HepG2 (cell line): ENCODE measurements around the gene STIP1. TPM values are rescaled to one million over a fixed set of nuclear protein-coding genes. Genes with fewer than 3 reads are reported as not detected.

ENCODE experiments used
- ATAC-seq: fragments of 200-7000 bp; cut with Tn5 transposase; 3 replicates; pipeline ENCODE4 v1.9.1; 2020; ENCODE audit warnings: mild to moderate bottlenecking, moderate library complexity
- BruUV-seq: library from RNA; stranded (reverse); fragments of 400-500 nt; replicated peaks from 2 replicates; lab custom pipeline; 2021; lab: Mats Ljungman, UMichigan
- CTCF ChIA-PET: fragments of 300-600 bp; formaldehyde crosslinking; extraction: SDS; loops from one replicate; lab custom pipeline; 2021; ENCODE audit warnings: low total read pairs, inconsistent platforms, low intra/inter-chr PET ratio; lab: Yijun Ruan, JAX
- POLR2A ChIA-PET: fragments of 350-600 bp; sonication (Branson Sonifier 250); formaldehyde crosslinking; loops from one replicate; lab custom pipeline; 2020; ENCODE audit warnings: antibody characterized with exemption, inconsistent platforms; lab: Yijun Ruan, JAX
- DNase-seq: peaks from one replicate; pipeline ENCODE4 v3.0.0-alpha.2; 2015; ENCODE audit warnings: low spot score
- FAIRE-seq: peaks from 3 replicates; lab custom pipeline; 2011; peaks lifted over from hg19 to GRCh38; lab: Jason Lieb, UNC
- H2AFZ ChIP-seq: one replicate; pipeline ENCODE4 v1.6.1; 2011; ENCODE audit warnings: low read length, inconsistent platforms
- H3K27ac ChIP-seq: fragments of 300-600 bp; 3 replicates; pipeline ENCODE4 v1.8.0; 2011; ENCODE audit warnings: mixed run types, mild to moderate bottlenecking, mixed read lengths, low read length, inconsistent platforms; ENCODE audit not compliant: insufficient read depth; ENCODE audit errors: extremely low read length
- H3K27me3 ChIP-seq, 2 experiments: fragments of 200-600 bp in 1 of 2; 2 replicates in 1 of 2; 3 replicates in 1 of 2; pipeline versions ENCODE4 v1.6.0 to v1.8.0; 2011; ENCODE audit warnings: low read length in 2 of 2, mild to moderate bottlenecking in 2 of 2, moderate library complexity in 2 of 2, inconsistent platforms in 1 of 2; ENCODE audit not compliant: insufficient read depth in 2 of 2, control insufficient read depth in 1 of 2
- H3K36me3 ChIP-seq, 2 experiments: fragments of 200-600 bp in 1 of 2; replicated peaks in 1 of 2; 2 replicates in 1 of 2; 3 replicates in 1 of 2; pipeline versions ENCODE4 v1.5.1 to v1.8.0; 2011; ENCODE audit warnings: low read length in 2 of 2, inconsistent platforms in 1 of 2; ENCODE audit not compliant: insufficient read depth in 2 of 2, control insufficient read depth in 1 of 2
- H3K4me1 ChIP-seq: 2 replicates; pipeline ENCODE4 v1.5.1; 2012; ENCODE audit warnings: low read length, inconsistent platforms; ENCODE audit not compliant: insufficient read depth
- H3K4me2 ChIP-seq: 2 replicates; pipeline ENCODE4 v1.6.0; 2011; ENCODE audit warnings: low read depth, low read length, inconsistent platforms
- H3K4me3 ChIP-seq, 3 experiments: fragments of 200-600 bp in 1 of 3; sonication (generic), shearing (Covaris generic) in 1 of 3; replicated peaks in 1 of 3; 2 replicates each; pipeline ENCODE4 v1.5.1; 2011 to 2016; ENCODE audit warnings: low read length in 3 of 3, inconsistent platforms in 2 of 3, low read depth in 2 of 3, mild to moderate bottlenecking in 2 of 3, control low read depth in 1 of 3, mixed read lengths in 1 of 3; ENCODE audit not compliant: insufficient read depth in 1 of 3
- H3K79me2 ChIP-seq: one replicate; pipeline ENCODE4 v1.6.1; 2011; ENCODE audit warnings: low read length, inconsistent platforms; ENCODE audit not compliant: insufficient read depth
- H3K9ac ChIP-seq: 2 replicates; pipeline ENCODE4 v1.6.0; 2011; ENCODE audit warnings: mild to moderate bottlenecking, low read depth, low read length, inconsistent platforms; ENCODE audit not compliant: insufficient read depth
- H3K9me3 ChIP-seq: 2 replicates; pipeline ENCODE4 v1.5.1; 2012; ENCODE audit warnings: mild to moderate bottlenecking, low read length
- H4K20me1 ChIP-seq: 2 replicates; pipeline ENCODE4 v1.6.0; 2011; ENCODE audit warnings: inconsistent platforms, mild to moderate bottlenecking, low read length, moderate library complexity; ENCODE audit not compliant: insufficient read depth
- CAMTA2 ChIP-seq: sonication (generic); formaldehyde crosslinking; IDR thresholded peaks from 2 replicates; pipeline ENCODE4 v1.4.0; 2020; ENCODE audit warnings: mild to moderate bottlenecking, missing genetic modification reagents, borderline replicate concordance
- FOXM1 ChIP-seq: sonication (generic); formaldehyde crosslinking; IDR thresholded peaks from 2 replicates; pipeline ENCODE4 v1.5.0; 2020; ENCODE audit warnings: missing genetic modification reagents
- KAT8 ChIP-seq: IDR thresholded peaks from 2 replicates; pipeline ENCODE4 v1.6.1; 2016; ENCODE audit warnings: missing genetic modification reagents, missing compliant biosample characterization
- MIER2 ChIP-seq: IDR thresholded peaks from 2 replicates; pipeline ENCODE4 v1.6.1; 2016; ENCODE audit warnings: missing biosample characterization, missing genetic modification reagents
- POLR2G ChIP-seq: fragments of 200-400 bp; formaldehyde crosslinking; IDR thresholded peaks from 2 replicates; pipeline ENCODE4 v1.6.1; 2018; ENCODE audit warnings: mild to moderate bottlenecking, low read depth, low read length, moderate library complexity
- ZFAT ChIP-seq: sonication (generic); formaldehyde crosslinking; conservative IDR thresholded peaks from 2 replicates; pipeline ENCODE4 v1.8.1; 2023; ENCODE audit warnings: missing genetic modification reagents, inconsistent platforms
- ZMYM3 ChIP-seq: sonication (generic); formaldehyde crosslinking; IDR thresholded peaks from 2 replicates; pipeline ENCODE4 v1.5.1; 2020; ENCODE audit warnings: mild to moderate bottlenecking, missing genetic modification reagents
- ZNF792 ChIP-seq: IDR thresholded peaks from 2 replicates; pipeline ENCODE4 v1.6.1; 2016
- ZSCAN9 ChIP-seq: IDR thresholded peaks from 2 replicates; pipeline ENCODE4 v1.6.1; 2016; ENCODE audit warnings: borderline replicate concordance
- WGBS: methylation state at CpG from one replicate; pipeline ENCODE4 v1.1.6; 2017; ENCODE audit warnings: low lambda C conversion rate; 5-methylcytosine and 5-hydroxymethylcytosine counted together
- in situ Hi-C: cut with HindIII; loops from 2 replicates; pipeline ENCODE4 v1.10.0; 2017; ENCODE audit warnings: low pct_unique_long_range_greater_than_20kb; ENCODE audit not compliant: extremely low pct_ligation_motif_present
- intact Hi-C: fragments of 100-400 bp; cut with micrococcal nuclease; formaldehyde crosslinking; loops from one replicate; pipeline ENCODE4 v1.10.0; 2022; ENCODE audit not compliant: unreplicated experiment
- polyA plus RNA-seq, 8 experiments: library from polyadenylated mRNA; depleted of rRNA in 3 of 8; stranded (reverse) in 7 of 8; unstranded in 1 of 8; fragments of >200 nt; fragmentation: Illumina TruSeq in 4 of 8; extraction: Trizol in 4 of 8; gene quantifications; 2 replicates each; pipeline versions ENCODE4 v1.2.1 to v1.2.3, GENCODE V29; 2011 to 2016; ENCODE audit warnings: low read depth in 4 of 8, missing spikeins in 1 of 8, mixed read lengths in 1 of 8; ENCODE audit not compliant: insufficient read depth in 1 of 8
- total RNA-seq, 5 experiments: library from RNA; depleted of rRNA; stranded (reverse); fragments of >200 nt; fragmentation: Illumina TruSeq; extraction: Trizol; gene quantifications; 2 replicates each; pipeline ENCODE4 v1.2.3, GENCODE V29; 2016; ENCODE audit warnings: low read depth in 1 of 5
- TF ChIP-seq, protein P1 (sequence below), 2 experiments: sonication (generic) in 1 of 2; formaldehyde crosslinking in 1 of 2; IDR thresholded peaks; 2 replicates each; pipeline versions ENCODE4 v1.4.0 to v1.6.1; 2018 to 2020; ENCODE audit warnings: missing genetic modification reagents in 2 of 2, borderline replicate concordance in 1 of 2, low read depth in 1 of 2, mild to moderate bottlenecking in 1 of 2, missing biosample characterization in 1 of 2
- TF ChIP-seq, protein P2 (sequence below): IDR thresholded peaks from 2 replicates; pipeline ENCODE4 v1.6.1; 2016; ENCODE audit warnings: missing biosample characterization, missing genetic modification reagents, low read depth
- TF ChIP-seq, protein P3 (sequence below): sonication (generic); formaldehyde crosslinking; IDR thresholded peaks from 2 replicates; pipeline ENCODE4 v1.5.0; 2020; ENCODE audit warnings: missing genetic modification reagents, mild to moderate bottlenecking, borderline replicate concordance

STIP1 gene
- total and polyA plus RNA-seq, 2 of the 13 experiments (the other 11 are each of a cell fraction or from before 2014, with no cell fraction given), result 81.1 to 217 TPM

DNA sequence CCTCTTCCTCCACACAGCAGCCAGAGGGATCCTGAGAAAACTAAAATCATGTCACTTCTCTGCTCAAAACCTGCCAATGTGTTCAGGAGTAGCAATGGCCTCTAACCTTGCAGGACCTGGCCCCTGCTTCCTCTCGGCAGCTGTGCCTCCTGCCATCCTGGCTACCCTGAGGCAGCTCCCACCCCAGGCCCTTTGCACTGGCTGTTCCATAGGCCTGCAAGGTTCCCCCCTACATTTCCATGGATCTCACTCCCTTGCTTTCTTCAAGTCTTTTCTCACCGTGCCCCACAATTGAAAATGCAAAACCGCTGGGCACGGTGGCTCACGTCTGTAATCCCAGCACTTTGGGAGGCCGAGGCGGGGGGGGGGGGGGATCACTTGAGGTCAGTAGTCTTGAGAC lies 2.1 kb upstream of the STIP1 start:
- POLR2A ChIA-PET, result interaction anchor here (0.6 to 2.5 kb wide), 5 partner anchors 10 to 92 kb away, joined by 3 to 31 read pairs (median 8); partner anchors contain the start of genes FERMT3 and MACROD1
- H3K27ac ChIP-seq, result no peak overlapping the region
- no peaks in the 10 kb centered on the region for H3K36me3 ChIP-seq
- H3K9ac ChIP-seq, result no peak overlapping the region
- CTCF ChIA-PET, result no interaction called here
- no peaks in the 10 kb centered on the region for H3K79me2 ChIP-seq
- no peak for DNase-seq
- H2AFZ ChIP-seq, result no peak overlapping the region
- peaks cover 7% of the 10 kb centered on the region for H4K20me1 ChIP-seq
- no peak for FAIRE-seq
- H3K9me3 ChIP-seq, result no peaks in the 10 kb centered on the region
- BruUV-seq, result no TSS peak
- 80% methylated on average over 7 of the region's 7 CpGs for WGBS
- H3K4me1 ChIP-seq, result peaks cover 44% of the 10 kb centered on the region
- H3K4me2 ChIP-seq, result peak overlapping the region; percentile 88
- H3K27me3 ChIP-seq, result no peaks in the 10 kb centered on the region
- ATAC-seq, result no peak
- in situ Hi-C loops (no loop called here), intact Hi-C loops (loop anchor here (10.0 kb wide), 1 partner anchor 121 kb away; the partner anchor contains the start of genes CATSPERZ and ESRRA)
- H3K4me3 ChIP-seq, result peak overlapping the region in 1 of 3 experiments; percentile 75; a peak in 2 of 6 replicates
- peak; percentile 75 for TF ChIP-seq ZMYM3 (CRISPR knock-in tag)
- TF ChIP-seq POLR2G, result no peak
- TF ChIP-seq, protein P1, sequence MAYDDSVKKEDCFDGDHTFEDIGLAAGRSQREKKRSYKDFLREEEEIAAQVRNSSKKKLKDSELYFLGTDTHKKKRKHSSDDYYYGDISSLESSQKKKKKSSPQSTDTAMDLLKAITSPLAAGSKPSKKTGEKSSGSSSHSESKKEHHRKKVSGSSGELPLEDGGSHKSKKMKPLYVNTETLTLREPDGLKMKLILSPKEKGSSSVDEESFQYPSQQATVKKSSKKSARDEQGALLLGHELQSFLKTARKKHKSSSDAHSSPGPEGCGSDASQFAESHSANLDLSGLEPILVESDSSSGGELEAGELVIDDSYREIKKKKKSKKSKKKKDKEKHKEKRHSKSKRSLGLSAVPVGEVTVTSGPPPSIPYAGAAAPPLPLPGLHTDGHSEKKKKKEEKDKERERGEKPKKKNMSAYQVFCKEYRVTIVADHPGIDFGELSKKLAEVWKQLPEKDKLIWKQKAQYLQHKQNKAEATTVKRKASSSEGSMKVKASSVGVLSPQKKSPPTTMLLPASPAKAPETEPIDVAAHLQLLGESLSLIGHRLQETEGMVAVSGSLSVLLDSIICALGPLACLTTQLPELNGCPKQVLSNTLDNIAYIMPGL (CRISPR knock-in tag; IDR thresholded peaks at IDR 0.05; ENCODE audit: borderline replicate concordance in 1 of 2, low read depth in 1 of 2), result 0 out of 4 replicates have a peak, but pooled peaks of 1 of the 2 experiments have one; percentile 34

- POLR2A ChIA-PET, result interaction anchor here (0.8 to 2.7 kb wide), 29 partner anchors 10 to 1344 kb away, joined by 3 to 31 read pairs (median 6); partner anchors contain the start of genes BAD, ESRRA, FERMT3 and FKBP2
- CTCF ChIA-PET, result no interaction called here
- intact Hi-C loops, result loop anchor here (5.0 to 10.0 kb wide), 2 partner anchors 57 to 120 kb away; partner anchors contain the start of genes CATSPERZ, ESRRA and FKBP2
- peaks cover 2 to 3% of the 10 kb centered on the region in 2 experiments; a peak in 2 of 5 replicates for H3K36me3 ChIP-seq
- H3K4me1 ChIP-seq, result peaks cover 46% of the 10 kb centered on the region
- H3K9ac ChIP-seq, result peak overlapping the region; percentile 80
- H3K79me2 ChIP-seq, result no peaks in the 10 kb centered on the region
- H2AFZ ChIP-seq, result no peak overlapping the region
- H3K27me3 ChIP-seq, result no peaks in the 10 kb centered on the region
- FAIRE-seq, result no peak
- peak overlapping the region; percentile 83 for H3K27ac ChIP-seq
- peak; percentile 60 for ATAC-seq
- H3K9me3 ChIP-seq, result no peaks in the 10 kb centered on the region
- in situ Hi-C loops, result no loop called here
- WGBS, result 5% methylated on average over 4 of the region's 52 CpGs
- H3K4me3 ChIP-seq, result peak overlapping the region; percentile 60 to 75 (median 60)
- H3K4me2 ChIP-seq, result peak overlapping the region; percentile 88
- peak; percentile 79 for DNase-seq
- H4K20me1 ChIP-seq, result peaks cover 15% of the 10 kb centered on the region
- BruUV-seq, result TSS peak; percentile 85
- TF ChIP-seq, protein P2, sequence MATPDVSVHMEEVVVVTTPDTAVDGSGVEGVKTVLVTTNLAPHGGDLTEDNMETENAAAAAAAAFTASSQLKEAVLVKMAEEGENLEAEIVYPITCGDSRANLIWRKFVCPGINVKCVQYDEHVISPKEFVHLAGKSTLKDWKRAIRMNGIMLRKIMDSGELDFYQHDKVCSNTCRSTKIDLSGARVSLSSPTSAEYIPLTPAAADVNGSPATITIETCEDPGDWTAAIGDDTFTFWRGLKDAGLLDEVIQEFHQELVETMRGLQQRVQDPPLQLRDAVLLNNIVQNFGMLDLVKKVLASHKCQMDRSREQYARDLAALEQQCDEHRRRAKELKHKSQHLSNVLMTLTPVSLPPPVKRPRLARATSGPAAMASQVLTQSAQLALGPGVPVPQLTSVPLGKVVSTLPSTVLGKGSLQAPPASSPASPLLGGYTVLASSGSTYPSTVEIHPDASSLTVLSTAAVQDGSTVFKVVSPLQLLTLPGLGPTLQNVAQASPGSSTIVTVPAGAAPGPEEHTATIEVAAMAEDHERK (CRISPR knock-in tag), result no peak
- TF ChIP-seq, protein P3, sequence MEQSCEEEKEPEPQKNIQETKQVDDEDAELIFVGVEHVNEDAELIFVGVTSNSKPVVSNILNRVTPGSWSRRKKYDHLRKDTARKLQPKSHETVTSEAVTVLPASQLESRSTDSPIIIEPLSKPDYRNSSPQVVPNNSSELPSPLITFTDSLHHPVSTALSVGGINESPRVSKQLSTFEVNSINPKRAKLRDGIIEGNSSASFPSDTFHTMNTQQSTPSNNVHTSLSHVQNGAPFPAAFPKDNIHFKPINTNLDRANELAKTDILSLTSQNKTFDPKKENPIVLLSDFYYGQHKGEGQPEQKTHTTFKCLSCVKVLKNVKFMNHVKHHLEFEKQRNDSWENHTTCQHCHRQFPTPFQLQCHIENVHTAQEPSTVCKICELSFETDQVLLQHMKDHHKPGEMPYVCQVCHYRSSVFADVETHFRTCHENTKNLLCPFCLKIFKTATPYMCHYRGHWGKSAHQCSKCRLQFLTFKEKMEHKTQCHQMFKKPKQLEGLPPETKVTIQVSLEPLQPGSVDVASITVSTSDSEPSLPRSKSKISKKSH (CRISPR knock-in tag), result peak; percentile 95
- TF ChIP-seq MIER2 (CRISPR knock-in tag) (peak; percentile 52; the same call in 1 of the 2 replicates), ZNF792 (CRISPR knock-in tag) (peak; percentile 40; the same call in 1 of the 2 replicates), CAMTA2 (CRISPR knock-in tag) (peak; percentile 90; the same call in 1 of the 2 replicates), ZSCAN9 (CRISPR knock-in tag) (peak; percentile 87; the same call in 1 of the 2 replicates), KAT8 (CRISPR knock-in tag) (peak; percentile 86), FOXM1 (no peak), ZFAT (CRISPR knock-in tag) (no peak)
These were observed 737 bp upstream of the STIP1 start for GRCh38 chr11:64185175-64185692.
